ENCODE measurements around the gene PRR5L.

The PRR5L gene

GRCh38 chr11:36295926-36296325 lies at the start of gene PRR5L:
PRR5L (plus strand) TSS chr11:36296288; CDS start chr11:36401122, 104,834 bp downstream.
- DNase-seq (ENCODE audit: low spot score) = no peak

- DNase-seq (ENCODE audit: low spot score) = no peak
These were observed 48.6 kb upstream of the PRR5L start for GRCh38 chr11:36247493-36247892.

- DNase-seq (ENCODE audit: low spot score) = no peak
These were observed 47.7 kb upstream of the PRR5L start for GRCh38 chr11:36248436-36248835.

GRCh38 chr11:36249246-36249645 lies 46.8 kb upstream of the PRR5L start:
- DNase-seq (ENCODE audit: low spot score) = no peak

GRCh38 chr11:36251823-36252222 lies 44.3 kb upstream of the PRR5L start:
- DNase-seq (ENCODE audit: low spot score) = no peak

GRCh38 chr11:36253238-36253637 lies 42.9 kb upstream of the PRR5L start:
- DNase-seq (ENCODE audit: low spot score) = no peak

GRCh38 chr11:36254713-36255112 lies 41.4 kb upstream of the PRR5L start:
- DNase-seq (ENCODE audit: low spot score) = peak; percentile 8

GRCh38 chr11:36257351-36257750 lies 38.7 kb upstream of the PRR5L start:
- peak; percentile 36 for DNase-seq (ENCODE audit: low spot score)

- peak; percentile 68 for DNase-seq (ENCODE audit: low spot score)
These were observed 37.2 kb upstream of the PRR5L start for GRCh38 chr11:36258730-36259360.

GRCh38 chr11:36261094-36261493 lies 35.0 kb upstream of the PRR5L start:
- DNase-seq (ENCODE audit: low spot score) = no peak

GRCh38 chr11:36264011-36264972 lies 31.8 kb upstream of the PRR5L start:
- DNase-seq (ENCODE audit: low spot score) = no peak

- no peak for DNase-seq (ENCODE audit: low spot score)
These were observed 31.1 kb upstream of the PRR5L start for GRCh38 chr11:36264973-36265344.

GRCh38 chr11:36265793-36266628 lies 30.1 kb upstream of the PRR5L start:
- peak; percentile 37 for DNase-seq (ENCODE audit: low spot score)

- DNase-seq (ENCODE audit: low spot score) = no peak
These were observed 29.3 kb upstream of the PRR5L start for GRCh38 chr11:36266767-36267166.

- DNase-seq (ENCODE audit: low spot score) = no peak
These were observed 27.6 kb upstream of the PRR5L start for GRCh38 chr11:36268337-36268985.

GRCh38 chr11:36270701-36271100 lies 25.4 kb upstream of the PRR5L start:
- DNase-seq (ENCODE audit: low spot score) = no peak

GRCh38 chr11:36271794-36272407 lies 24.2 kb upstream of the PRR5L start:
- no peak for DNase-seq (ENCODE audit: low spot score)

- no peak for DNase-seq (ENCODE audit: low spot score)
These were observed 23.0 kb upstream of the PRR5L start for GRCh38 chr11:36273110-36273509.

GRCh38 chr11:36274414-36274813 lies 21.7 kb upstream of the PRR5L start:
- no peak for DNase-seq (ENCODE audit: low spot score)

GRCh38 chr11:36278531-36279282 lies 17.4 kb upstream of the PRR5L start:
- DNase-seq (ENCODE audit: low spot score) = no peak

GRCh38 chr11:36280531-36280930 lies 15.6 kb upstream of the PRR5L start:
- no peak for DNase-seq (ENCODE audit: low spot score)
